ENCODE measurements around the gene MAP2K5.

Gene MAP2K5

GRCh38 chr15:67785431-67785830 is 242.9 kb downstream of the MAP2K5 start:
- DNase-seq (ENCODE audit: low read depth), result no peak
- H3K4me3 ChIP-seq (ENCODE audit: low read depth, low read length), result no peak overlapping the region
- TF ChIP-seq POLR2A (IDR thresholded peaks at IDR 0.05; ENCODE audit: extremely low read depth, insufficient read length), result no peak
- TF ChIP-seq MAX (IDR thresholded peaks at IDR 0.05; ENCODE audit: low read depth, low read length), result no peak
- TF ChIP-seq MYC (IDR thresholded peaks at IDR 0.05; ENCODE audit: low read depth, low read length), result no peak
- no peak for TF ChIP-seq CTCF (IDR thresholded peaks at IDR 0.05; ENCODE audit: low read depth, low read length)

- no peak for DNase-seq (ENCODE audit: low read depth)
- TF ChIP-seq MAX (IDR thresholded peaks at IDR 0.05; ENCODE audit: low read depth, low read length) (no peak), CTCF (IDR thresholded peaks at IDR 0.05; ENCODE audit: low read depth, low read length) (no peak), MYC (IDR thresholded peaks at IDR 0.05; ENCODE audit: low read depth, low read length) (no peak), POLR2A (IDR thresholded peaks at IDR 0.05; ENCODE audit: extremely low read depth, insufficient read length) (no peak)
- H3K4me3 ChIP-seq (ENCODE audit: low read depth, low read length), result no peak overlapping the region
Measured at GRCh38 chr15:67786646-67787045, 244.1 kb downstream of the MAP2K5 start.

GRCh38 chr15:67788986-67789385 is 246.5 kb downstream of the MAP2K5 start:
- no peak for DNase-seq (ENCODE audit: low read depth)
- H3K4me3 ChIP-seq (ENCODE audit: low read depth, low read length), result no peak overlapping the region
- TF ChIP-seq MYC (IDR thresholded peaks at IDR 0.05; ENCODE audit: low read depth, low read length) (no peak), POLR2A (IDR thresholded peaks at IDR 0.05; ENCODE audit: extremely low read depth, insufficient read length) (no peak), CTCF (IDR thresholded peaks at IDR 0.05; ENCODE audit: low read depth, low read length) (no peak), MAX (IDR thresholded peaks at IDR 0.05; ENCODE audit: low read depth, low read length) (no peak)

- no peak overlapping the region for H3K4me3 ChIP-seq (ENCODE audit: low read depth, low read length)
- DNase-seq (ENCODE audit: low read depth), result no peak
- TF ChIP-seq MAX (IDR thresholded peaks at IDR 0.05; ENCODE audit: low read depth, low read length), result no peak
- TF ChIP-seq MYC (IDR thresholded peaks at IDR 0.05; ENCODE audit: low read depth, low read length), result no peak
Measured at GRCh38 chr15:67790610-67791319, 248.3 kb downstream of the MAP2K5 start.

- TF ChIP-seq MYC (IDR thresholded peaks at IDR 0.05; ENCODE audit: low read depth, low read length), result no peak
- TF ChIP-seq CTCF (IDR thresholded peaks at IDR 0.05; ENCODE audit: low read depth, low read length), result no peak
- no peak for TF ChIP-seq MAX (IDR thresholded peaks at IDR 0.05; ENCODE audit: low read depth, low read length)
- no peak for TF ChIP-seq POLR2A (IDR thresholded peaks at IDR 0.05; ENCODE audit: extremely low read depth, insufficient read length)
- no peak for DNase-seq (ENCODE audit: low read depth)
Measured at GRCh38 chr15:67792250-67792942, 249.9 kb downstream of the MAP2K5 start.

More at GRCh38 chr15:67792250-67792942, 249.9 kb downstream of the MAP2K5 start:
- H3K4me3 ChIP-seq (ENCODE audit: low read depth, low read length), result no peak overlapping the region
